HepG2 (cell line): Measurements from ENCODE around the gene SRRM1. TPM values are rescaled to one million over a fixed set of nuclear protein-coding genes. Genes with fewer than 3 reads are reported as not detected.

ENCODE experiments used
- AGO1 ChIP-seq: fragments of 200-400 bp; formaldehyde crosslinking; IDR thresholded peaks from 2 replicates; pipeline ENCODE4 v1.6.1; 2017; ENCODE audit warnings: mild to moderate bottlenecking, low read depth, low read length, moderate library complexity; ENCODE audit not compliant: poor library complexity, severe bottlenecking
- FLYWCH1 ChIP-seq: sonication (generic); formaldehyde crosslinking; IDR thresholded peaks from 2 replicates; pipeline ENCODE4 v1.8.1; 2023; ENCODE audit warnings: mild to moderate bottlenecking, missing genetic modification reagents
- NCOR1 ChIP-seq: fragments of 200-600 bp; sonication (generic); IDR thresholded peaks from 2 replicates; pipeline ENCODE4 v1.7.0; 2017; ENCODE audit warnings: antibody characterized with exemption, low read length, borderline replicate concordance
- POGZ ChIP-seq: sonication (generic); formaldehyde crosslinking; IDR thresholded peaks from 2 replicates; pipeline ENCODE4 v1.4.0; 2020; ENCODE audit warnings: mild to moderate bottlenecking, missing genetic modification reagents
- POLR2AphosphoS5 ChIP-seq: IDR thresholded peaks from 2 replicates; pipeline ENCODE4 v1.6.1; 2012; ENCODE audit warnings: low read depth, low read length
- RARA ChIP-seq: IDR thresholded peaks from 2 replicates; pipeline ENCODE4 v1.6.1; 2016; ENCODE audit warnings: missing genetic modification reagents, missing compliant biosample characterization
- SIX1 ChIP-seq: sonication (generic); formaldehyde crosslinking; IDR thresholded peaks from 2 replicates; pipeline ENCODE4 v1.4.0; 2020; ENCODE audit warnings: missing genetic modification reagents, borderline replicate concordance
- ZEB1 ChIP-seq: IDR thresholded peaks from 2 replicates; pipeline ENCODE4 v1.6.1; 2012; ENCODE audit warnings: mild to moderate bottlenecking, low read depth, inconsistent platforms; ENCODE audit not compliant: insufficient replicate concordance
- polyA plus RNA-seq, 8 experiments: library from polyadenylated mRNA; depleted of rRNA in 3 of 8; stranded (reverse) in 7 of 8; unstranded in 1 of 8; fragments of >200 nt; fragmentation: Illumina TruSeq in 4 of 8; extraction: Trizol in 4 of 8; gene quantifications; 2 replicates each; pipeline versions ENCODE4 v1.2.1 to v1.2.3, GENCODE V29; 2011 to 2016; ENCODE audit warnings: low read depth in 4 of 8, missing spikeins in 1 of 8, mixed read lengths in 1 of 8; ENCODE audit not compliant: insufficient read depth in 1 of 8
- total RNA-seq, 5 experiments: library from RNA; depleted of rRNA; stranded (reverse); fragments of >200 nt; fragmentation: Illumina TruSeq; extraction: Trizol; gene quantifications; 2 replicates each; pipeline ENCODE4 v1.2.3, GENCODE V29; 2016; ENCODE audit warnings: low read depth in 1 of 5
- TF ChIP-seq, protein P1 (sequence below): sonication (generic); formaldehyde crosslinking; IDR thresholded peaks from 2 replicates; pipeline ENCODE4 v1.5.1; 2020; ENCODE audit warnings: mild to moderate bottlenecking, missing genetic modification reagents
- TF ChIP-seq, protein P2 (sequence below): sonication (generic); formaldehyde crosslinking; conservative IDR thresholded peaks from 2 replicates; pipeline ENCODE4 v1.4.0; 2020; ENCODE audit warnings: missing genetic modification reagents
- TF ChIP-seq, protein P3 (sequence below): sonication (generic); formaldehyde crosslinking; IDR thresholded peaks from 2 replicates; pipeline ENCODE4 v1.5.1; 2020; ENCODE audit warnings: mild to moderate bottlenecking, missing genetic modification reagents, borderline replicate concordance

Gene SRRM1
- total and polyA plus RNA-seq, 2 of the 13 experiments (the other 11 are each of a cell fraction or from before 2014, with no cell fraction given), result 31.6 to 44.5 TPM

DNA sequence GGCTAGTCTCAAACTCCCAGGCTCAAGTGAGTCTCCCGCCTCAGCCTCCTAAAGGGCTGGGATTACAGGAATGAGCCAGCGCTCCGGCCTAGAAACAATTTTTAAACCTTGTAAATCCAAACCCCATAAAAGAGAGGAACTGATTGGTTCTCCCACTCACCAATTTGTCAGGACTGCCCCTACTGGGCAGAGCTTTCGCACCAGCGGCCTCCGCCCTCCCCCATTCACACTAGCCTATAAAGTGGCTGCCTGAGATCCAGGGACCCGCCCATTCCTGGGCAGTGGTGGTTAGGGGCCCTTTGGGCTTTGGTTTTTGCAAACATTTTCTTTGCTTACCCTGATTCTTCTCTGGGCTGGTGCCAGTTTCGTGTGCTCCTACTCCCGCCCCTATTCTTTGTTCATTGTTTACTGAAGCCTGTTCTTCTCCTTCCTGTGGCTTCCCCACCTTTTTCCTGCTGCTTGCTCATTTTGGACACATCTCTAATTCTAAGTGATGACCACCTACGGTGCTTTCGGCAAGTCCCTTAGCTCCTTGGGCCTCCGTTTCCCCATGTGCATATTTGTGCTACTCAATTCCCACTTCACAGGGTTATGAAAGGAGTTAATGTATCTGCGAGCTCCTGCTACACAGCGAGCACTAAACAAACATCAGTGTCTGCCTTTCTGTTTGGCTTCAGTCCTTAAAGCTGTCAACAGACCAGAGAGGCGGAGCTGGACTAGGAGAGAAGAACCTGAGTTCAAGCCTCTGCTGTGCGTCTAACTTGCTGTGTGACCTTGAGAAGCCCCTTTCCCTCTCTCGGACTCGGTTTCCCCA, 62.4 kb downstream of the SRRM1 start (continued):
- TF ChIP-seq SIX1 (no peak), ZEB1 (peak; percentile 54), AGO1 (no peak), RARA (peak; percentile 49; the same call in 1 of the 2 replicates), POLR2AphosphoS5 (peak; percentile 83), POGZ (CRISPR knock-in tag) (peak; percentile 38; the same call in 1 of the 2 replicates), FLYWCH1 (CRISPR knock-in tag) (no peak), NCOR1 (peak; percentile 22; the same call in 1 of the 2 replicates)
- TF ChIP-seq, protein P1, sequence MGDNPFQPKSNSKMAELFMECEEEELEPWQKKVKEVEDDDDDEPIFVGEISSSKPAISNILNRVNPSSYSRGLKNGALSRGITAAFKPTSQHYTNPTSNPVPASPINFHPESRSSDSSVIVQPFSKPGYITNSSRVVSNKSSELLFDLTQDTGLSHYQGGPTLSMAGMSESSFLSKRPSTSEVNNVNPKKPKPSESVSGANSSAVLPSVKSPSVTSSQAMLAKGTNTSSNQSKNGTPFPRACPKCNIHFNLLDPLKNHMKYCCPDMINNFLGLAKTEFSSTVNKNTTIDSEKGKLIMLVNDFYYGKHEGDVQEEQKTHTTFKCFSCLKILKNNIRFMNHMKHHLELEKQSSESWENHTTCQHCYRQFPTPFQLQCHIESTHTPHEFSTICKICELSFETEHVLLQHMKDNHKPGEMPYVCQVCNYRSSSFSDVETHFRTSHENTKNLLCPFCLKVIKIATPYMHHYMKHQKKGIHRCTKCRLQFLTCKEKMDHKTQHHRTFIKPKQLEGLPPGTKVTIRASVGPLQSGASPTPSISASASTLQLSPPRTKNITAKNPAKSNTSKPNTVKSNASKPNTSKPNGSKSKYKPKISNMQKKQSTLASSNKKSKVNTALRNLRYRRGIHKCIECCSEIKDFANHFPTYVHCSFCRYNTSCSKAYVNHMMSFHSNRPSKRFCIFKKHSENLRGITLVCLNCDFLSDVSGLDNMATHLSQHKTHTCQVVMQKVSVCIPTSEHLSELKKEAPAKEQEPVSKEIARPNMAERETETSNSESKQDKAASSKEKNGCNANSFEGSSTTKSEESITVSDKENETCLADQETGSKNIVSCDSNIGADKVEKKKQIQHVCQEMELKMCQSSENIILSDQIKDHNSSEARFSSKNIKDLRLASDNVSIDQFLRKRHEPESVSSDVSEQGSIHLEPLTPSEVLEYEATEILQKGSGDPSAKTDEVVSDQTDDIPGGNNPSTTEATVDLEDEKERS (CRISPR knock-in tag), result no peak
- TF ChIP-seq, protein P2, sequence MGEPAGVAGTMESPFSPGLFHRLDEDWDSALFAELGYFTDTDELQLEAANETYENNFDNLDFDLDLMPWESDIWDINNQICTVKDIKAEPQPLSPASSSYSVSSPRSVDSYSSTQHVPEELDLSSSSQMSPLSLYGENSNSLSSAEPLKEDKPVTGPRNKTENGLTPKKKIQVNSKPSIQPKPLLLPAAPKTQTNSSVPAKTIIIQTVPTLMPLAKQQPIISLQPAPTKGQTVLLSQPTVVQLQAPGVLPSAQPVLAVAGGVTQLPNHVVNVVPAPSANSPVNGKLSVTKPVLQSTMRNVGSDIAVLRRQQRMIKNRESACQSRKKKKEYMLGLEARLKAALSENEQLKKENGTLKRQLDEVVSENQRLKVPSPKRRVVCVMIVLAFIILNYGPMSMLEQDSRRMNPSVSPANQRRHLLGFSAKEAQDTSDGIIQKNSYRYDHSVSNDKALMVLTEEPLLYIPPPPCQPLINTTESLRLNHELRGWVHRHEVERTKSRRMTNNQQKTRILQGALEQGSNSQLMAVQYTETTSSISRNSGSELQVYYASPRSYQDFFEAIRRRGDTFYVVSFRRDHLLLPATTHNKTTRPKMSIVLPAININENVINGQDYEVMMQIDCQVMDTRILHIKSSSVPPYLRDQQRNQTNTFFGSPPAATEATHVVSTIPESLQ, result no peak
- TF ChIP-seq, protein P3, sequence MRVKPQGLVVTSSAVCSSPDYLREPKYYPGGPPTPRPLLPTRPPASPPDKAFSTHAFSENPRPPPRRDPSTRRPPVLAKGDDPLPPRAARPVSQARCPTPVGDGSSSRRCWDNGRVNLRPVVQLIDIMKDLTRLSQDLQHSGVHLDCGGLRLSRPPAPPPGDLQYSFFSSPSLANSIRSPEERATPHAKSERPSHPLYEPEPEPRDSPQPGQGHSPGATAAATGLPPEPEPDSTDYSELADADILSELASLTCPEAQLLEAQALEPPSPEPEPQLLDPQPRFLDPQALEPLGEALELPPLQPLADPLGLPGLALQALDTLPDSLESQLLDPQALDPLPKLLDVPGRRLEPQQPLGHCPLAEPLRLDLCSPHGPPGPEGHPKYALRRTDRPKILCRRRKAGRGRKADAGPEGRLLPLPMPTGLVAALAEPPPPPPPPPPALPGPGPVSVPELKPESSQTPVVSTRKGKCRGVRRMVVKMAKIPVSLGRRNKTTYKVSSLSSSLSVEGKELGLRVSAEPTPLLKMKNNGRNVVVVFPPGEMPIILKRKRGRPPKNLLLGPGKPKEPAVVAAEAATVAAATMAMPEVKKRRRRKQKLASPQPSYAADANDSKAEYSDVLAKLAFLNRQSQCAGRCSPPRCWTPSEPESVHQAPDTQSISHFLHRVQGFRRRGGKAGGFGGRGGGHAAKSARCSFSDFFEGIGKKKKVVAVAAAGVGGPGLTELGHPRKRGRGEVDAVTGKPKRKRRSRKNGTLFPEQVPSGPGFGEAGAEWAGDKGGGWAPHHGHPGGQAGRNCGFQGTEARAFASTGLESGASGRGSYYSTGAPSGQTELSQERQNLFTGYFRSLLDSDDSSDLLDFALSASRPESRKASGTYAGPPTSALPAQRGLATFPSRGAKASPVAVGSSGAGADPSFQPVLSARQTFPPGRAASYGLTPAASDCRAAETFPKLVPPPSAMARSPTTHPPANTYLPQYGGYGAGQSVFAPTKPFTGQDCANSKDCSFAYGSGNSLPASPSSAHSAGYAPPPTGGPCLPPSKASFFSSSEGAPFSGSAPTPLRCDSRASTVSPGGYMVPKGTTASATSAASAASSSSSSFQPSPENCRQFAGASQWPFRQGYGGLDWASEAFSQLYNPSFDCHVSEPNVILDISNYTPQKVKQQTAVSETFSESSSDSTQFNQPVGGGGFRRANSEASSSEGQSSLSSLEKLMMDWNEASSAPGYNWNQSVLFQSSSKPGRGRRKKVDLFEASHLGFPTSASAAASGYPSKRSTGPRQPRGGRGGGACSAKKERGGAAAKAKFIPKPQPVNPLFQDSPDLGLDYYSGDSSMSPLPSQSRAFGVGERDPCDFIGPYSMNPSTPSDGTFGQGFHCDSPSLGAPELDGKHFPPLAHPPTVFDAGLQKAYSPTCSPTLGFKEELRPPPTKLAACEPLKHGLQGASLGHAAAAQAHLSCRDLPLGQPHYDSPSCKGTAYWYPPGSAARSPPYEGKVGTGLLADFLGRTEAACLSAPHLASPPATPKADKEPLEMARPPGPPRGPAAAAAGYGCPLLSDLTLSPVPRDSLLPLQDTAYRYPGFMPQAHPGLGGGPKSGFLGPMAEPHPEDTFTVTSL (CRISPR knock-in tag), result peak; percentile 47; the same call in 1 of the 2 replicates
